Sigmoid colon (tissue), 3 donors: ENCODE measurements around the gene RUNX1.

Experiments used
- POLR2A ChIP-seq, 2 donors: fragments of 450-650 bp; IDR thresholded peaks; one replicate each; pipeline ENCODE4 v1.6.1; 2016; ENCODE audit warnings: antibody characterized with exemption in 2 of 2, mild to moderate bottlenecking in 2 of 2, moderate library complexity in 2 of 2
- TF ChIP-seq, protein P1 (sequence below), 4 experiments: fragments of 450-650 bp in 3 of 4; fragments of 200-600 bp in 1 of 4; IDR thresholded peaks; one replicate each; pipeline ENCODE4 v1.5.1; 2016 to 2019; ENCODE audit warnings: antibody characterized with exemption in 4 of 4, mild to moderate bottlenecking in 3 of 4, moderate library complexity in 2 of 4

DNA sequence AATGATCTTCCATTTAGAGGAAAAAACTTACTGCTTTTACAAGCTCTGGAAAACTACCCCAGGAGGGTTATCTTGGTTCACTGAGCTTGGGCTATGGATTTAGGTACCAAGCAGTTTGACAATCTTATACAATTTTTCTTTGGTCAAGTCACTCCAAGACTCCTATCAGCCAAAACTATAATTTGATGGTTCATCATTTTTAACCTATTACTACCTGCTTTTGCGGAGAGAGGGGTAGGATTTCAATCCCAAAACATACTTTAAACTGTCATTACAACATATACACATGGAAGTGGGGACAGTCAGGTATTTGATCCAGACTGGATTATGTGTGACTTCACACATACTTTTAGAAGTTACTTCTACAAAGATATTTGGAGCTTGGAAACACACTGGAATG lies 71.8 kb downstream of the RUNX1 start:
- TF ChIP-seq POLR2A (IDR thresholded peaks at IDR 0.05), result no peak
- TF ChIP-seq, protein P1, sequence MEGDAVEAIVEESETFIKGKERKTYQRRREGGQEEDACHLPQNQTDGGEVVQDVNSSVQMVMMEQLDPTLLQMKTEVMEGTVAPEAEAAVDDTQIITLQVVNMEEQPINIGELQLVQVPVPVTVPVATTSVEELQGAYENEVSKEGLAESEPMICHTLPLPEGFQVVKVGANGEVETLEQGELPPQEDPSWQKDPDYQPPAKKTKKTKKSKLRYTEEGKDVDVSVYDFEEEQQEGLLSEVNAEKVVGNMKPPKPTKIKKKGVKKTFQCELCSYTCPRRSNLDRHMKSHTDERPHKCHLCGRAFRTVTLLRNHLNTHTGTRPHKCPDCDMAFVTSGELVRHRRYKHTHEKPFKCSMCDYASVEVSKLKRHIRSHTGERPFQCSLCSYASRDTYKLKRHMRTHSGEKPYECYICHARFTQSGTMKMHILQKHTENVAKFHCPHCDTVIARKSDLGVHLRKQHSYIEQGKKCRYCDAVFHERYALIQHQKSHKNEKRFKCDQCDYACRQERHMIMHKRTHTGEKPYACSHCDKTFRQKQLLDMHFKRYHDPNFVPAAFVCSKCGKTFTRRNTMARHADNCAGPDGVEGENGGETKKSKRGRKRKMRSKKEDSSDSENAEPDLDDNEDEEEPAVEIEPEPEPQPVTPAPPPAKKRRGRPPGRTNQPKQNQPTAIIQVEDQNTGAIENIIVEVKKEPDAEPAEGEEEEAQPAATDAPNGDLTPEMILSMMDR (IDR thresholded peaks at IDR 0.05), result no peak
